Endodermal cell (in vitro differentiated cells): ENCODE measurements around the gene NCBP3. TPM values are rescaled to one million over a fixed set of nuclear protein-coding genes. Genes with fewer than 3 reads are reported as not detected.

ENCODE experiments used
- DNase-seq: peaks from one replicate; pipeline ENCODE4 v3.0.0-alpha.2; 2017
- H3K27ac ChIP-seq: 2 replicates; pipeline ENCODE4 v1.5.1; 2013; ENCODE audit warnings: mild to moderate bottlenecking, low read depth, low read length, moderate library complexity
- H3K27me3 ChIP-seq: 2 replicates; pipeline ENCODE4 v1.6.1; 2013; ENCODE audit warnings: mild to moderate bottlenecking, low read length, moderate library complexity; ENCODE audit not compliant: insufficient read depth, control insufficient read depth, poor library complexity, severe bottlenecking
- H3K36me3 ChIP-seq: 2 replicates; pipeline ENCODE4 v1.7.0; 2013; ENCODE audit warnings: mild to moderate bottlenecking, low read length, moderate library complexity; ENCODE audit not compliant: control insufficient read depth, insufficient read depth
- H3K4me1 ChIP-seq: one replicate; pipeline ENCODE4 v1.7.0; 2013; ENCODE audit warnings: low read length; ENCODE audit not compliant: control insufficient read depth, insufficient read depth
- H3K4me3 ChIP-seq: 2 replicates; pipeline ENCODE4 v1.5.1; 2013; ENCODE audit warnings: mild to moderate bottlenecking, low read length, moderate library complexity
- H3K9ac ChIP-seq: 2 replicates; pipeline ENCODE4 v1.6.1; 2013; ENCODE audit warnings: mild to moderate bottlenecking, low read length, moderate library complexity; ENCODE audit not compliant: poor library complexity, severe bottlenecking; ENCODE audit errors: extremely low read depth
- H3K9me3 ChIP-seq: 2 replicates; pipeline ENCODE4 v1.6.1; 2013; ENCODE audit warnings: mild to moderate bottlenecking, low read length, moderate library complexity; ENCODE audit not compliant: control insufficient read depth
- H3K27ac Mint-ChIP-seq: 2 replicates; pipeline ENCODE4 v1.8.0; 2020; ENCODE audit warnings: mixed read lengths
- H3K27me3 Mint-ChIP-seq: 2 replicates; pipeline ENCODE4 v1.8.0; 2021; ENCODE audit warnings: mild to moderate bottlenecking, mixed read lengths; ENCODE audit not compliant: insufficient read depth
- H3K36me3 Mint-ChIP-seq: 2 replicates; pipeline ENCODE4 v1.8.0; 2020; ENCODE audit warnings: low read depth, mixed read lengths
- H3K4me1 Mint-ChIP-seq: 2 replicates; pipeline ENCODE4 v1.8.0; 2020; ENCODE audit warnings: mixed read lengths
- H3K4me3 Mint-ChIP-seq: 2 replicates; pipeline ENCODE4 v1.8.0; 2020; ENCODE audit warnings: mild to moderate bottlenecking, moderate library complexity, mixed read lengths
- H3K9me3 Mint-ChIP-seq: 2 replicates; pipeline ENCODE4 v1.8.0; 2020; ENCODE audit warnings: mild to moderate bottlenecking, mixed read lengths
- CTCF ChIP-seq: fragments of 200-600 bp; sonication (generic); conservative IDR thresholded peaks from 2 replicates; pipeline ENCODE4 v1.5.0; 2021; ENCODE audit warnings: antibody characterized with exemption, mild to moderate bottlenecking
- WGBS, 2 experiments: methylation state at CpG; one replicate each; pipeline versions ENCODE4 v1.1.5 to v1.1.7; 2013; ENCODE audit warnings: missing lambda C conversion rate in 2 of 2, mixed read lengths in 1 of 2; ENCODE audit not compliant: insufficient coverage in 1 of 2, insufficient read length in 1 of 2; 5-methylcytosine and 5-hydroxymethylcytosine counted together
- total RNA-seq, 2 donors: library from RNA; stranded (reverse); fragmentation: NEBNext Ultra II Directional in 1 of 2; extraction: Animal tissue kit (Norgen Biotek cat#: 25700) in 1 of 2; gene quantifications; 2 replicates in 1 of 2; 3 replicates in 1 of 2; pipeline ENCODE4 v1.2.1, GENCODE V29; 2021

Gene NCBP3
- total RNA-seq, 2 donors from 2014 or later = 74.5 to 75.9 TPM

GRCh38 chr17:3810019-3810418, 36.0 kb downstream of the NCBP3 start:
- H3K36me3 Mint-ChIP-seq = peaks cover 74% of the 10 kb centered on the region
- no peak overlapping the region for H3K27ac Mint-ChIP-seq
- WGBS, 2 experiments = 94 to 100% methylated on average over 4 of the region's 4 CpGs
- TF ChIP-seq CTCF = no peak
- H3K27me3 Mint-ChIP-seq = no peaks in the 10 kb centered on the region
- no peak overlapping the region for H3K27ac ChIP-seq
- no peak overlapping the region for H3K4me3 Mint-ChIP-seq
- H3K4me1 ChIP-seq = no peaks in the 10 kb centered on the region
- no peak for DNase-seq
- H3K36me3 ChIP-seq = peaks cover 73% of the 10 kb centered on the region
- H3K4me3 ChIP-seq = no peak overlapping the region
- H3K27me3 ChIP-seq = no peaks in the 10 kb centered on the region
- no peak overlapping the region for H3K9ac ChIP-seq
- H3K9me3 ChIP-seq = no peaks in the 10 kb centered on the region
- no peaks in the 10 kb centered on the region for H3K4me1 Mint-ChIP-seq
- H3K9me3 Mint-ChIP-seq = no peaks in the 10 kb centered on the region

- Histone ChIP-seq H3K36me3 (peaks cover 69% of the 10 kb centered on the region), H3K27ac (no peak overlapping the region), H3K9ac (no peak overlapping the region), H3K4me1 (no peaks in the 10 kb centered on the region), H3K27me3 (no peaks in the 10 kb centered on the region), H3K4me3 (no peak overlapping the region), H3K9me3 (no peaks in the 10 kb centered on the region)
- H3K27ac Mint-ChIP-seq = no peak overlapping the region
- WGBS, 2 experiments = 93 to 100% methylated on average over 2 to 4 of the region's 4 CpGs
- TF ChIP-seq CTCF = no peak
- no peaks in the 10 kb centered on the region for H3K27me3 Mint-ChIP-seq
- no peak overlapping the region for H3K4me3 Mint-ChIP-seq
- H3K4me1 Mint-ChIP-seq = no peaks in the 10 kb centered on the region
- peaks cover 68% of the 10 kb centered on the region for H3K36me3 Mint-ChIP-seq
- no peak for DNase-seq
- H3K9me3 Mint-ChIP-seq = no peaks in the 10 kb centered on the region
These were observed 36.9 kb downstream of the NCBP3 start for GRCh38 chr17:3809135-3809534.

- no peak overlapping the region for H3K4me3 ChIP-seq
- H3K9me3 ChIP-seq = no peaks in the 10 kb centered on the region
- H3K4me1 Mint-ChIP-seq = no peaks in the 10 kb centered on the region
- H3K36me3 ChIP-seq = peaks cover 65% of the 10 kb centered on the region
- peaks cover 68% of the 10 kb centered on the region for H3K36me3 Mint-ChIP-seq
- no peak for DNase-seq
- H3K9ac ChIP-seq = no peak overlapping the region
- H3K27ac ChIP-seq = no peak overlapping the region
- no peak for TF ChIP-seq CTCF
- H3K4me3 Mint-ChIP-seq = no peak overlapping the region
- H3K27me3 Mint-ChIP-seq = no peaks in the 10 kb centered on the region
- no peaks in the 10 kb centered on the region for H3K9me3 Mint-ChIP-seq
- H3K4me1 ChIP-seq = no peaks in the 10 kb centered on the region
- WGBS, 2 experiments = 94 to 98% methylated on average over 5 to 6 of the region's 7 CpGs
- no peaks in the 10 kb centered on the region for H3K27me3 ChIP-seq
- H3K27ac Mint-ChIP-seq = no peak overlapping the region
These were observed 37.3 kb downstream of the NCBP3 start for GRCh38 chr17:3808701-3809100.
